GM12878 (cell line): ENCODE data around the gene DAB2IP. TPM values are rescaled to one million over a fixed set of nuclear protein-coding genes. Genes with fewer than 3 reads are reported as not detected.

Source experiments
- ATAC-seq: fragments of 200-7000 bp; cut with Tn5 transposase; 3 replicates; pipeline ENCODE4 v1.9.1; 2020; ENCODE audit warnings: mild to moderate bottlenecking, moderate library complexity
- BruUV-seq: library from RNA; stranded (reverse); fragments of 400-500 nt; replicated peaks from 2 replicates; lab custom pipeline; 2021; lab: Mats Ljungman, UMichigan
- CTCF ChIA-PET: fragments of 300-600 bp; sonication (Branson Sonifier 250); formaldehyde crosslinking; extraction: SDS; loops from one replicate; lab custom pipeline; 2021; ENCODE audit warnings: inconsistent platforms; lab: Yijun Ruan, JAX
- POLR2A ChIA-PET: fragments of 350-600 bp; formaldehyde crosslinking; extraction: SDS; loops from one replicate; lab custom pipeline; 2021; ENCODE audit warnings: inconsistent platforms; lab: Charles Lee
- RAD21 ChIA-PET: fragments of 300-600 bp; sonication (Branson Sonifier 250); formaldehyde crosslinking; loops from one replicate; lab custom pipeline; 2023; ENCODE audit warnings: antibody characterized with exemption; ENCODE audit not compliant: unreplicated experiment; lab: Charles Lee
- SMC1A ChIA-PET: fragments of 300-600 bp; sonication (Branson Sonifier 250); formaldehyde crosslinking; loops from one replicate; lab custom pipeline; 2023; ENCODE audit not compliant: unreplicated experiment, uncharacterized antibody; lab: Charles Lee
- DNase-seq: peaks from one replicate; pipeline ENCODE4 v3.0.0-alpha.2; 2011; ENCODE audit warnings: low read depth, low spot score
- FAIRE-seq: peaks from 3 replicates; lab custom pipeline; 2011; peaks lifted over from hg19 to GRCh38; lab: Jason Lieb, UNC
- H2AFZ ChIP-seq: 2 replicates; pipeline ENCODE4 v1.6.0; 2011; ENCODE audit warnings: low read depth, low read length, control low read depth; ENCODE audit not compliant: control insufficient read depth
- H3K27ac ChIP-seq: 2 replicates; pipeline ENCODE4 v1.5.1; 2011; ENCODE audit warnings: control low read depth; ENCODE audit not compliant: control insufficient read depth, insufficient read depth
- H3K27me3 ChIP-seq, 2 experiments: replicated peaks in 1 of 2; 2 replicates each; pipeline versions ENCODE4 v1.6.0 to v1.6.1; 2011; ENCODE audit warnings: low read length in 1 of 2; ENCODE audit not compliant: control insufficient read depth in 2 of 2, insufficient read depth in 2 of 2
- H3K36me3 ChIP-seq, 2 experiments: 2 replicates each; pipeline ENCODE4 v1.5.1; 2011; ENCODE audit warnings: low read length in 1 of 2; ENCODE audit not compliant: control insufficient read depth in 2 of 2, insufficient read depth in 2 of 2
- H3K4me1 ChIP-seq: 2 replicates; pipeline ENCODE4 v1.6.1; 2011; ENCODE audit warnings: mild to moderate bottlenecking, low read length, moderate library complexity, mixed read lengths; ENCODE audit not compliant: control insufficient read depth, insufficient read depth
- H3K4me2 ChIP-seq: 2 replicates; pipeline ENCODE4 v1.6.0; 2011; ENCODE audit warnings: control low read depth; ENCODE audit not compliant: control insufficient read depth, insufficient read depth
- H3K4me3 ChIP-seq: fragments of 200-600 bp; sonication (generic); 2 replicates; pipeline ENCODE4 v1.5.1; 2016
- H3K79me2 ChIP-seq: 2 replicates; pipeline ENCODE4 v1.6.0; 2011; ENCODE audit warnings: low read length; ENCODE audit not compliant: control insufficient read depth, insufficient read depth
- H3K9ac ChIP-seq: 2 replicates; pipeline ENCODE4 v1.8.0; 2011; ENCODE audit warnings: low read length, control low read depth, mixed read lengths; ENCODE audit not compliant: control insufficient read depth, insufficient read depth
- H3K9me3 ChIP-seq: replicated peaks from 3 replicates; pipeline ENCODE4 v1.5.1; 2011; ENCODE audit warnings: mild to moderate bottlenecking, low read length; ENCODE audit not compliant: control insufficient read depth, insufficient read depth
- H4K20me1 ChIP-seq: 2 replicates; pipeline ENCODE4 v1.6.0; 2011; ENCODE audit not compliant: control insufficient read depth, insufficient read depth
- BHLHE40 ChIP-seq, 2 experiments: fragments of 450-650 bp in 1 of 2; IDR thresholded peaks; 2 replicates each; pipeline ENCODE4 v1.6.1; 2011 to 2017; ENCODE audit warnings: low read depth in 2 of 2, borderline replicate concordance in 1 of 2, improper control_type of control experiment in 1 of 2, low read length in 1 of 2, mild to moderate bottlenecking in 1 of 2
- CTCF ChIP-seq, 3 experiments: IDR thresholded peaks in 2 of 3; conservative IDR thresholded peaks in 1 of 3; 2 replicates each; pipeline ENCODE4 v1.5.1; 2011; ENCODE audit warnings: low read depth in 3 of 3, low read length in 3 of 3, mild to moderate bottlenecking in 3 of 3, control low read depth in 2 of 3, moderate library complexity in 2 of 3, inconsistent platforms in 1 of 3, mixed read lengths in 1 of 3; ENCODE audit not compliant: control insufficient read depth in 2 of 3, insufficient read depth in 1 of 3; ENCODE audit errors: extremely low read depth in 1 of 3
- RAD21 ChIP-seq: IDR thresholded peaks from 2 replicates; pipeline ENCODE4 v1.6.1; 2011; ENCODE audit warnings: mild to moderate bottlenecking, low read depth, low read length, moderate library complexity; ENCODE audit not compliant: insufficient read depth
- WGBS: methylation state at CpG from one replicate; pipeline ENCODE4 v1.1.6; 2016; ENCODE audit warnings: low lambda C conversion rate; ENCODE audit not compliant: insufficient replicate concordance, insufficient coverage; ENCODE audit errors: missing lambda C conversion rate; 5-methylcytosine and 5-hydroxymethylcytosine counted together
- in situ Hi-C: fragments of 300-500 bp; cut with MboI; formaldehyde crosslinking; loops from 9 replicates; pipeline ENCODE4 v1.14.3; 2018; ENCODE audit warnings: mixed read lengths
- intact Hi-C: fragments of 100-400 bp; cut with micrococcal nuclease; formaldehyde crosslinking; loops from one replicate; pipeline ENCODE4 v1.14.2; 2022; ENCODE audit not compliant: unreplicated experiment
- polyA plus RNA-seq, 11 experiments: library from polyadenylated mRNA; depleted of rRNA in 4 of 11; unstranded in 6 of 11; stranded (reverse) in 5 of 11; fragments of >200 nt; fragmentation: Nextera tagmentation in 4 of 11; fragmentation: Illumina TruSeq in 1 of 11; extraction: Ambion mirVana in 4 of 11; extraction: Trizol in 1 of 11; gene quantifications; 1 replicate in 1 of 11; 2 replicates in 10 of 11; pipeline versions ENCODE4 v1.2.1 to v1.2.3, GENCODE V29; 2011 to 2016; ENCODE audit warnings: inconsistent platforms in 2 of 11, missing spikeins in 2 of 11, low read depth in 1 of 11
- total RNA-seq, 4 experiments: library from RNA; depleted of rRNA in 3 of 4; stranded (reverse); fragments of >200 nt in 3 of 4; fragmentation: Illumina TruSeq in 1 of 4; extraction: Trizol in 1 of 4; gene quantifications; 2 replicates each; pipeline versions ENCODE4 v1.2.1 to v1.2.3, GENCODE V29; 2013 to 2021
- TF ChIP-seq, protein P1 (sequence below): fragments of 450-650 bp; IDR thresholded peaks from 2 replicates; pipeline ENCODE4 v1.6.1; 2017; ENCODE audit warnings: mild to moderate bottlenecking, low read depth, inconsistent platforms; ENCODE audit not compliant: poor library complexity, severe bottlenecking

The DAB2IP gene
- total and polyA plus RNA-seq, 10 of the 15 experiments (the other 5 are each of a cell fraction or from before 2014, with no cell fraction given) = 0.03 to 0.38 (median 0.14) TPM; not detected in 6

DNA sequence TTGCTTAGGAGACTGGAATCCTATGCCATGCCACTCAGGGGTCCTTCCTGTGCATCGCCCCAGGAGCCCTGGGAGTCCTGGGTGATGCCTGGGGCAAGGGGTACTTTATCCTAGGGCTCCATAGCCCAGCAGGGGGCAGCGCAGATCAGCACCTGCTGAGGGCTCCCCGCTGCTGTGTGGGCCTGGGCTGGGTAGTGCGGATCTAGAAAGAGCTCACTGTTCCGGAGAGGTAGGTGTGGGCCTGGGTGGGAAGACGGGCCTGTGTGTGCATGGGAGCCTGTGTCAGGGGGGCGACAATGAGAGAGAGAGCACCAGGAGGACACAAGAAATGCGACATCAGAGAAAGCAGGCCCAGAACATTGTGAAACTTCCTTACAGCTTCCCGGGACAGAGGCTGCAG is 11.4 kb upstream of the DAB2IP start:
- 32% methylated on average over 9 of the region's 9 CpGs for WGBS
- DNase-seq (no peak), FAIRE-seq (no peak), ATAC-seq (peak; percentile 85)
- Histone ChIP-seq H2AFZ (no peak overlapping the region), H3K4me2 (no peak overlapping the region), H3K9ac (no peak overlapping the region), H3K79me2 (no peaks in the 10 kb centered on the region), H3K27me3 (peaks cover 0 to 4% of the 10 kb centered on the region in 2 experiments; a peak in 1 of 4 replicates), H3K4me1 (no peaks in the 10 kb centered on the region), H3K36me3 (no peaks in the 10 kb centered on the region), H3K4me3 (no peak overlapping the region), H3K9me3 (no peaks in the 10 kb centered on the region), H3K27ac (no peak overlapping the region), H4K20me1 (no peaks in the 10 kb centered on the region)
- TF ChIP-seq RAD21 = peak; percentile 26; the same call in 1 of the 2 replicates
- TF ChIP-seq, protein P1, sequence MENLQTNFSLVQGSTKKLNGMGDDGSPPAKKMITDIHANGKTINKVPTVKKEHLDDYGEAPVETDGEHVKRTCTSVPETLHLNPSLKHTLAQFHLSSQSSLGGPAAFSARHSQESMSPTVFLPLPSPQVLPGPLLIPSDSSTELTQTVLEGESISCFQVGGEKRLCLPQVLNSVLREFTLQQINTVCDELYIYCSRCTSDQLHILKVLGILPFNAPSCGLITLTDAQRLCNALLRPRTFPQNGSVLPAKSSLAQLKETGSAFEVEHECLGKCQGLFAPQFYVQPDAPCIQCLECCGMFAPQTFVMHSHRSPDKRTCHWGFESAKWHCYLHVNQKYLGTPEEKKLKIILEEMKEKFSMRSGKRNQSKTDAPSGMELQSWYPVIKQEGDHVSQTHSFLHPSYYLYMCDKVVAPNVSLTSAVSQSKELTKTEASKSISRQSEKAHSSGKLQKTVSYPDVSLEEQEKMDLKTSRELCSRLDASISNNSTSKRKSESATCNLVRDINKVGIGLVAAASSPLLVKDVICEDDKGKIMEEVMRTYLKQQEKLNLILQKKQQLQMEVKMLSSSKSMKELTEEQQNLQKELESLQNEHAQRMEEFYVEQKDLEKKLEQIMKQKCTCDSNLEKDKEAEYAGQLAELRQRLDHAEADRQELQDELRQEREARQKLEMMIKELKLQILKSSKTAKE = no peak
- peak; percentile 33 to 46 (median 45) for TF ChIP-seq CTCF (IDR thresholded peaks at IDR 0.05 in 2 of 3, conservative IDR thresholded peaks at IDR 0.05 in 1 of 3; ENCODE audit: control insufficient read depth in 2 of 3, extremely low read depth in 1 of 3, insufficient read depth in 1 of 3, low read depth in 3 of 3, low read length in 3 of 3)
- TF ChIP-seq BHLHE40 (IDR thresholded peaks at IDR 0.05; ENCODE audit: borderline replicate concordance in 1 of 2, low read depth in 2 of 2, low read length in 1 of 2) = no peak
- RAD21 ChIA-PET = no interaction called here
- POLR2A ChIA-PET = no interaction called here
- SMC1A ChIA-PET = no interaction called here
- intact Hi-C loops (no loop called here), in situ Hi-C loops (no loop called here)
- CTCF ChIA-PET = interaction anchor here (0.7 to 1.1 kb wide), 3 partner anchors 39 to 554 kb away, joined by 3 to 4 read pairs (median 3); no protein-coding TSS in a partner anchor
- no TSS peak for BruUV-seq
